ENCODE measurements around the gene CHCHD1.
"Not testable (repeated sequence)": the region's sequence is repeated elsewhere in the genome, so short reads cannot be mapped to it uniquely, and the experiment has no call there.

The CHCHD1 gene

DNA sequence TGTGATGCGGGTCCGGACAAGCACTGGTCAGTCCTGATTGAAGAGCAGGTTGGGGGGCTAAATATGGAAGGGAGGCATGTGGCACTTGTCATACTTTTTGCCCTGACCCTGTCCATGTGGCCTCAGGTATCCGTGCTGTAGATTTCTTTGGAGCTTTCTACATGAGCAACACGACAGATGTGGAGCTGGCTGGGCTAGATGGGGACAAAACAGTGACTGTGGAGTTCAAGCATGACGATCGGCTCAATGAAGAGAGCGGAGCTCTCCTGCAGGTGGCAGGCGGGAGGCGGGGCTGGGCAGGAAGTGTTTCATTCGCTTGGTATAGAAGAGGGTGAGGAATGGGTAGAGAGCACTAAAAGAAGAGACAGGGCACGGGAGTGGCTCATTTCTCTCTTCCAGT is 13.0 kb upstream of the CHCHD1 start:
- no peak for DNase-seq (ENCODE audit: low read depth, low spot score)

DNA sequence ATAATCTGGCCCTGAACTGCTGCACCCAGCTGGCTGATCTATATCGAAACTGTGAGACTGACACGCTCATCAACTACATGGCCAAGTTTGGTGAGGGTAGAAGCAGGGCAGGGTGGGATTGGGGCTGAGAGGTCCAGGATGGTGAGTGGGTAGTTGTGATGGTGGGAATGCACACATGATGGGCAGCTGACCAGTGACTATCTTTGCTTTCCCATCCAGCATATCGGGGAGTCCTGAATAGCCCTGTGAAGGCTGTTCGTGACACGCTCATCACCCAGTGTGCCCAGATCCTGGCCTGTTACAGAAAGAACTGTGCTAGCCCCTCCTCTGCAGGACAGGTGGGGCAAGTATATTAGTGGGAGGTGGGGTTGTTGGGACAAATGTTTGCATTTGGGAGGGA is 12.5 kb upstream of the CHCHD1 start:
- no peak for DNase-seq (ENCODE audit: low read depth, low spot score)

DNA sequence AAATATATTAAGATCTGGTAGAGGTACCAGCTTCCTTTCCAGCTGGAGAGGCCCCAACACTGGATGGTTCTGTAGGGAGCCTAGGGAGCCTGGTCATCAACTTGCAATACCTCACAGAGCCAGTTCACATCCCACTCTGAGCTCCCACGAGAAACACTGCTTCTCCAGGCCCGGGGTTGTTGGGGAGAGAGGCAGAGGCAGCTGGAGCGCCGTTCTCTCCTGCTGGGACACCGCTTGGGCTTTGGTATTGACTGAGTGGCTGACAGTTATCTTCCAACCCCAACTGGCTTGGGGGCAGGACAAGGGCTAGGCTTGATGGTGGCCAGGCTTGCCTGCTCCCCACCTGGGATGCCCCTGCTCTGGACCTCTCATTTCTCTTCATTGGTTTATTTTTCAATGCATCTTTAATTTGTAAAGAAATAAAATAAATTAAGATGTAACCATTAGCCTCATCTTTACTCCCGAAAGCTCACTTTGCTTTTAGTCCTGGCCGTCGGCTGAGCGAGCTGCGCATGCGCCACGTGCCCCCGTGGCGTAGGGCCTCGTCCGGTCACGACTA is 10.0 kb upstream of the CHCHD1 start:
- DNase-seq (ENCODE audit: low read depth, low spot score) = no peak

GRCh38 chr10:73772281-73773151 is 9.3 kb upstream of the CHCHD1 start:
- no peak for DNase-seq (ENCODE audit: low read depth, low spot score)

GRCh38 chr10:73773152-73773879 is 8.5 kb upstream of the CHCHD1 start:
- DNase-seq (ENCODE audit: low read depth, low spot score) = no peak

- DNase-seq (ENCODE audit: low read depth, low spot score) = no peak
These were observed 7.2 kb upstream of the CHCHD1 start for GRCh38 chr10:73774637-73775036.

DNA sequence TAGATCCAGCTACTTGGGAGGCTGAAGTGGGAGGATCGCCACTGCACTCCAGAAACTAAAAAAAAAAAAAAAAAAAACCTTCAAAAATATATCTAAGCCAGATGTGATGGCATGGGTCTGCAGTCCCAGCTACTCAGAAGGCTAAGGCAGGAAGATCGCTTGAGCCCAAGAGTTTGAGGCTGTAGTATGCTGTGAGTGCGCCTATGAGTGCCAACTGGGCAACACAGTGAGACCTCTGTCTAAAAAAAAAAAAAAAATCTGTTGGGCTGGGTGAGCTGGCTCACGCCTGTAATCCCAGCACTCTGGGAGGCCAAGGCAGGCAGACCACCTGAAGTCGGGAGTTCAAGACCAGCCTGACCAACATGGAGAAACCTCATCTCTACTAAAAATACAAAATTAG is 2.8 kb upstream of the CHCHD1 start:
- no peak for DNase-seq (ENCODE audit: low read depth, low spot score)

DNA sequence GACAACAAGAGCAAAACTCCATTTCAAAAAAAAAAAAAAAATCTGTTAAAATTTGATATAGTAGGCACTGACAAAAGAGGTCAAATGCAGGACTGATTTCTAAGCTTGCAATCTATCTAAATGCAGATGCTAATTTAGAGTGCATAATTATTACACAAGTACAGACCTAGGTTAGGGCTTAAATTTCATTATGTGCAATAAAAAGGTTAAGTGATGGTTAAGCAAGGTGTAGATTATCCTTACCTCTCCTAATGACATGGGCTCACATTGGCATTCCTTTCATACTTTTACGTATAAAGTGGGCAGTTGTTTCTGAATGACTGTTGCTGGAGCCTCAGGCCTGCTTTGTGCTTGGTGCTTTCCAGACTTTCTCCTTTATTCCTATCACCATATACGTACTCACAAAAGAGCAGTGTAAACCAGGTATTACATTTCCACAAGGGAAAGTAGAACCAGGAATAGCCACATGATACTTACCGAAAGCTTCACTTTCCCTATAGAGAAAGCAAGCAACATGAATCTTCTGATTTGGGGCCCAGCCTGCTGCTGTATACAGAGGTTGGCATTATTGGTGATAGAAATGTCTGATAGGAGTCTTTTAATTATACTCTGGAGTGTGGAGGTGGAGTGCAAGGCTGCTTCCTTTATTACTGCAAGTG is 2.2 kb upstream of the CHCHD1 start:
- DNase-seq (ENCODE audit: low read depth, low spot score) = no peak

GRCh38 chr10:73780301-73780700 is 1.5 kb upstream of the CHCHD1 start:
- no peak for DNase-seq (ENCODE audit: low read depth, low spot score)

DNA sequence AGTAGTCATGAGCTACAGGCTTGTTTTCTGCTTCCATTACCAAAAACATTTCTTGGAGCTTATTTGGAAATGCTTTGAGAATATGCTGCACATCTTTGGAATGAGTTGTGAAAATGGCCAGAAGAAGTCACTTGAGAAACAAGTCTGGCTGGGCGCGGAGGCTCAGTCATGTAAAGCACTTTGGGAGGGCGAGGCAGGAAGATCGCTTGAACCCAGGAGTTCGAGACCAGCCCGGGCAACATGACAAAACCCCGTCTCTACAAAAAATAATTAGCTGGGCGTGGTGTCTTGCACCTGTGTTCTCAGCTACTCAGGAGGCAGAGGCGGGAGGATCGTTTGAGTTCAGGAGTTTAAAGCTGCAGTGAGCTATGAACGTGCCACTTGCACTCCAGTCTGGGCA is 882 bp upstream of the CHCHD1 start:
- DNase-seq (ENCODE audit: low read depth, low spot score) = no peak

DNA sequence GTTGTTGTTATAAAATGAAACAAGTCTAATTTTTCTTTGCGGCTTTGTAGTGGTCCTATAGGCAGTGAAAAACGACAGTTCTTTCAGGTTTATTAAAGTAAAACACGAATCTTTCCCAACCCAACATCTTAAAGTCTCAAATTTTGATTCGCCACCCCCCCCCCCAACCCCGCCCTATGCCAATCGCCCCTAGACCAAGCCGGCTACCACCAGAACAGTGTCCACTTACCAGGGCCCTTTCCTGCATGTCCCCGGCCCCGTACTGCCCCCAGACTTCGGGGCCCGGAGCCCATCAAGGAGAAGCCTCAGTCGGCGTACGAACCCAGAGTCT is 335 bp upstream of the CHCHD1 start:
- no peak for DNase-seq (ENCODE audit: low read depth, low spot score)

GRCh38 chr10:73782749-73783085 is 869 bp downstream of the CHCHD1 start:
- no peak for DNase-seq (ENCODE audit: low read depth, low spot score)

DNA sequence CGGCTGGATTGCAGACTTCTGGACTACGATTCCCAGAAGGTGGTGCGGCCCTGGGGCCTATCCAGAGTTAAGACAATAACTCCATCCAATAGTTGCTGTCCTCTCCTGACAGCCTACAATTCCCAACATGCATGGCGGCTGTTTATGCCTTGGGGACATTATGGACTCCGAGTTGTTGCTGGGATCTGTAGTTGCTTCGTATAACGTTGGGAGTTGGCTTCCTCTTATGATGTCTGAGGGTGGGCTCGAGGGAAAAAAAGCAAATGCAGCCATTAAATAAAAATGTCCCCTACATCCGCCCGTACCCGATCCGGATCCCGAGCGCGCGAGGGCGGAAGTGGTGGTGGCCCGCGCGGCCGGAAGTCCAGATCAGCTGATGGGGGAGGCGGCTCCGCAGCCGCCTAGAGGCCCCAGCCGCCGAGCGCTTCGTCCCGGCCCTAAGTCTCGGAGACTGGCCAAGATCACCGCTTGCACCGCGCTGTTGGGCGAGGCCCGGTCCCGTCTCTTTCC is 3.4 kb downstream of the CHCHD1 start, which contains the start of gene ZSWIM8:
Gene ZSWIM8, plus strand, starts transcription at position 396 of the 510 bp plus-strand sequence. CDS start 273 bp downstream, outside the sequence.
- DNase-seq (ENCODE audit: low read depth, low spot score) = peak; percentile 92

DNA sequence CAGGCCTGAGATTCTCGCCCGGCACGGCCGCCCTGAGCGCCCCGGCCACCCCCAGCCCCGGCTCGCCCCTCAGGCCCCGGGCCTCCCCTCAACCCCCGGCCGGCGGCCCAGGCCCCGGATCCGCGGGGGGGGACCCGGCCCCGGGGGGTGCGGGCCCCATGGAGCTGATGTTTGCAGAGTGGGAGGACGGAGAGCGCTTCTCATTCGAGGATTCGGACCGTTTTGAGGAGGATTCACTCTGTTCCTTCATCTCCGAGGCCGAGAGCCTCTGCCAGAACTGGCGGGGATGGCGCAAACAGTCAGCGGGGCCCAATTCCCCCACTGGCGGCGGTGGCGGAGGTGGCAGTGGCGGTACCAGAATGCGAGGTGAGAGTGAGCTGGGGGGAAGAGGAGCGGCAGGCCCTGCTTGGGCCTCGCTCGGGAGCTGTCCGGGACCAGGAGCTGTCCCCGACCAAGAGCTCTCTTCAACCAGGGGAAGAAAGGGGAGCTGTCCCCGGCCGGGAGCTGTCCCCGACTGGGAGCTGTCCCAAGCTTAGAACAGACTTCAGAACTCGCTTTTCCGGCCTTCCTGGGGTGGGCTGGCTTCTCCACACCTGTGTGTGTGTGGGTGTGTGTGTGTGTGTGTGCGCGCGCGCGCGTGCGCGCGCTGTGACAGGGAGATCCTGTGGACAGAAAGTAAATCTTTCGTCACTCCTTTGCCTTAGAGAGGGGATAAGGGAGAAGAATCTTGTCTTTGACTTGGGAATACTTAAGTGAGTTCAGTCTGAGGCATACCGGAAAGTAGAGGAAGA is 4.1 kb downstream of the CHCHD1 start:
- DNase-seq (ENCODE audit: low read depth, low spot score) = no peak

GRCh38 chr10:73786512-73786885 is 4.7 kb downstream of the CHCHD1 start:
- no peak for DNase-seq (ENCODE audit: low read depth, low spot score)

DNA sequence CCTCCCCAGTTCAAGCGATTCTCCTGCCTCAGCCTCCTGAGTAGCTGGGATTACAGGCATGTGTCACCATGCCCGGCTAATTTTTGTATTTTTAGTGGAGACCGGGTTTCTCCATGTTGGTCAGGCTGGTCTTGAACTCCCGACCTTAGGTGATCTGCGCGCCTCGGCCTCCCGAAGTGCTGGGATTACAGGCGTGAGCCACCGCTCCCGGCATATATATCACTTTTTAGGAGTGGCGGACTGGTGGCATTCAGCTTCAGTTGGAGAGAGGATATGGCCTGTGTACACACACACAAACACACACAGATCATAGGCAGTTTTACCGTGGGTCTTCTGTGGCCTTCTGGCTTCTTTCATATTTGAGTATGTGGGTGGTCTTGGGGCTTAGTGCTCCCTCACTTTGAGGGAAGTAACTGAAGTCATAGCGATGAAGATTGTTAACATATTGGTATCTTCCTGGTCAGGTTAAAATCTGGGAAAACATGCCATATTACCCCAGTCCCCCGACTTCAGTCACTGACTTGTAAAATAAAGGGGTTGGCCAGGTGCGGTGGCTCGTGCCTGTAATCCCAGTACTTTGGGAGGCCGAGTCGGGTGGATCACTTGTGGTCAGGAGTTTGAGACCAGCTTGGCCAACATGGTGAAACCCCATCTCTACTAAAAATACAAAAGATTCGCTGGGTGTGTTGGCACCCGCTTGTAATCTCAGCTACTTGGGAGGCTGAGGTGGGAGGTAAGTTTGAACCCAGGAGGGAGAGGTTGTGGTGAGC is 5.4 kb downstream of the CHCHD1 start:
- DNase-seq (ENCODE audit: low read depth, low spot score) = not testable (repeated sequence)

- DNase-seq (ENCODE audit: low read depth, low spot score) = no peak
These were observed 7.2 kb downstream of the CHCHD1 start for GRCh38 chr10:73788864-73789658.

- DNase-seq (ENCODE audit: low read depth, low spot score) = no peak
These were observed 7.8 kb downstream of the CHCHD1 start for GRCh38 chr10:73789659-73790055.

GRCh38 chr10:73790886-73791625 is 9.2 kb downstream of the CHCHD1 start:
- no peak for DNase-seq (ENCODE audit: low read depth, low spot score)

Measured in iPS DF 19.7 (cell line).